ENCODE results near the gene SCEL.

Gene SCEL

DNA sequence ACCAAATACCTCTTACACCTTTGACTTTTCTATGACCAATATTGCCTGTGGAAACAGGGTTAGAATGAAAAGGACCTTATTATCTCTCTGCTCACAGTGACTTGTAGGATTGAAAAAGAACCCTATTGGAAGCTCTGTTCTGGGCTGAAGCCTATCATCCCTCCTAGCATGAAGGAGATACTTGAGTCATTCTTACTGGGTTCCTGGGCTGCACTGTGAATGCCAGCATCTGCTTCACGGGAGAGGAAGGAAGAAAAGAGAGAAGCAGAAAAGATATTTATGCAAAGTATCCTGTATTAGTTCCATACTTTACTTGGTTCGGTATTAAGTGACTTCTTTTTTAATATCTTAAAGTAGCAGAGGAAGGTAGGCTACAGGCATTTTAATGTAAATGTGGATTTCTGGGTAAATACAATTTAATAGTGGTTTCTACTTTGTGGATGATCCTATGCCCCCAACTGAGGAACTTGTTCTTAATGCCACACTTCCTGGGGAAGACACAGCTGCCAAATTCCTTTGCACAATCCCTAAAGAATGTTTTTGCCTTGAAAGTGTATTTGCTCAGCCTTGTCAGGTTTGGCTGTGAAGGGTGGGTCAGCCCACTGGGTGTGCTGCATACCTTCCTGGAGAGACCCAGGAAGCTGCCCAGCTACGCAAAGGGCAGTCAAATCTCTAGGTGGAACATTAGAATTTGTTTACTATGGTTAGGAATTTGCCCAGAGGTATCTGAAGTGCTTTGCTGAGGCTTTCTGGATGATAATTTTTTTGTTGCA lies 13.7 kb upstream of the SCEL start:
- DNase-seq (ENCODE audit: low read depth), result no peak

DNA sequence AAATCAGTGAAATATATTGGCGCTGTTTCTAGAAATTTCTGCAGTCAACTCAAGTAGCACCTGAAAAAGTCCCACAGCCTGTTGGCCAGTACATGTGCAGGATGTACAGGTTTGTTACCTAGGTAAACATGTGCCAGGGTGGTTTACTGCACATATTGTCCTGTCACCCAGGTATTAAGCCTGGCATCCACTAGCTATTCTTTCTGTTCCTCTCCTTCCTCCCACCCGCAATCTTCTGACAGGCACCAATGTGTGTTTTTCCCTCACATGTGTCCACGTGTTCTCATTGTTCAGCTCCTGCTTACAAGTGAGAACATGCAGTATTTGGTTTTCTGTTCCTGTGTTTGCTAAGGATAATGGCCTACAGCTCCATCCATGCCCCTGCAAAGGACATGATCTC lies 13.1 kb upstream of the SCEL start:
- DNase-seq (ENCODE audit: low read depth), result no peak

DNA sequence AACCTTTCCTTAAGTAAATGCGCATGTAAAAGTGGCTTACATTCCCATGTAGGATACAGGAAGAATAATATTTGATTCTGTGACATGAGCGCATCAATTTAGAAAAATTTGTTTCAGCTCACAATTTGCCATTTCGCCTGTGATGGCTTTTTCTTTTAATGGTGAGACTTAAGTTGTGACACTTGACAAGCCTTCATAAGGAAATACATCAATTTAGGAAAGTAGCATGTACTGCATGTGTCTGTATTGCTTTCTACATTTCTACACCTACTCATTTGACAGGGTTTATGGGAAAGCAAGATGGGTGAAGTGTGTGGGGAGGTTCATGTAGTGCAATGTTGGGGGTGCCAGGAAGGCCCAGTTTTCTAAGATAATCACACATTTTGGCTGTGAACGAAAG lies 12.1 kb upstream of the SCEL start:
- DNase-seq (ENCODE audit: low read depth), result no peak

DNA sequence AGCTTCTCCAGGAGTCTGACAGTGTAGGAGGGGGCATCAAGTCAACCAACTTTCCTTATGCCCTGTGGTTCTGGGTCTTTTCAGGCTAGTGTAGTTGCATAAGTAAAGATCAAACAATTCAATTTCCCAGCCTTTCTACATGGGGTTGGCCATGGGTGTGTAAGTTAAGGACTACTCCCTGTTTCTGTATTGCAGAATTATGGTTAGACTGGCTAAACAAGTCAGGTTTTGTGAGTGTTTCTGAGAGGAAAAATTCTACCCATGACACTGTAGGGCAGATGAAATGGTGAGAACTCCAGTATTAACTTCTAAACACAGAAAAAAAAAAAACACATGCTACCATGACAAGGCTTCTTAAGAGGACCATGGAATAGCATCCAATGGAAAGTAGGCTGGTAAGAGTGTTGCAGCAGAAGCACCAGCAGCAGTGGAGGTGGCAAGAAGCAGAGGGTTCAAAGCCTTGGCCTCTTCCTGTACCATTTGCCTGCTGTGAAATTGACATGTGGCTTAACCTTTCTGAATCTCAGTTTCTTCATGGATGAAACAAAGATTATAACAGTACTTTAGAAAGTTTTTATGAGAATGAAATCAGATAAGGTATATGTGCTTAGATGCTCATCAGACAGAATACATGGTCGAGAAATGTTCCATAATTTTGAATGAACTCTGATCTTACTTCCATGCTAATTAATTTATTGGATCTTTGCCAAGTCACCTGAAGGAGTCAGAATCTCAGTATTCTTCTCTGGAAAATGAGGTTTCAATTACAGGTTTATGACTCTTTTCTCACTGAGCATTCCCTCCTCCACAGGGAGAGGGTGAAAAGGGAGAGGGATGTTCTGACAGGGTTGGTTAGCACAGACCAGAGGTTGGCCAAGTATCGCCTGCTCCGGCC lies 11.4 kb upstream of the SCEL start:
- no peak for DNase-seq (ENCODE audit: low read depth)

DNA sequence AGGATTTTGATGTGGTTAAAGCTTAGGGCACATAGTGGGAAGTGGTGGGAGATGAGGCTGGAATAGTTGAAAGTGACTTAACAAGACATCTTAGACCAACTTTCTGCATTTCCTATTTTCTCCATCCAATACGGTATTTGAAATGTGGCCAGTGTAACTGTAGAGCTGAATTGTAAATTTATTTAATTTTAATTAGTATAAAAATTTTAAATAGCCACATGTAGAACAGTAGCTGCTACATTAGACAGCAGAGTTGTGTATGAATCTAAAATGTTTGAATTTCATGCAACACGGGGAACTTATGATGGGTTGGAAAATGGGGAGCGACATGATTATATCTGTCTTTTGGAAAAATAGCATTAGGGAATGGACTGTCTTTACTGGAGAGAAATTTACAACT lies 7.1 kb upstream of the SCEL start:
- DNase-seq (ENCODE audit: low read depth), result no peak

DNA sequence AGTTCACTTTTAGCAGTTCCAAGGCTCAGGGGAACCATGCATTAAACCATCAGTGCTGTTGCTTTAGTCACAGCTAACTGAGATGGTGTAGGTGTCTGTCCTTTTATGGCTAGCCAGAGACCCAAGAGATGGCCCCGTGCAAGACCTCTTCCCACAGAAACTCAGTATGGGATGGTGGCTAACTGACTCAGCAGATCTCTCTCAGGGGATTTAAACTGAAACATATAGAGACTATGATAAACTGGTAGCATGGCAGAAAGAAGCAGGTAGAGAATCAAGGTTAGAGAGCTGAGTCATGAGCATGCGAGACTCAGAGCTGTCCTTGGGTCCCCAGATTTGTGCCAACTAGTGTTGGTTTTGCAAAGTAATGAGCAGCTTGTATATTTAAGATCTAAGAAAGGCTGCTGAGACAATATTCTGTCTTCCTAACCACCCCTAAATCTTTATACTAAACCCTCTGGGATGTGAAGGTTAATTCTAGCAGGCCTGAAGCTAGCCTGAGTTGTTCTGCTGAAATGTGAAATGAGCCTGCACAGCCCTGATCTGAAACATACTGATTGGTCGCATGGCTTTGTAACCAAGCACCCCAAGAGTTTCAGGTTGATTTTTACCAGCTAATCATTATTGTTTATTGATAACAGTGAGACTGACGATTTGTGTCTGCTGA lies 6.5 kb upstream of the SCEL start:
- no peak for DNase-seq (ENCODE audit: low read depth)

DNA sequence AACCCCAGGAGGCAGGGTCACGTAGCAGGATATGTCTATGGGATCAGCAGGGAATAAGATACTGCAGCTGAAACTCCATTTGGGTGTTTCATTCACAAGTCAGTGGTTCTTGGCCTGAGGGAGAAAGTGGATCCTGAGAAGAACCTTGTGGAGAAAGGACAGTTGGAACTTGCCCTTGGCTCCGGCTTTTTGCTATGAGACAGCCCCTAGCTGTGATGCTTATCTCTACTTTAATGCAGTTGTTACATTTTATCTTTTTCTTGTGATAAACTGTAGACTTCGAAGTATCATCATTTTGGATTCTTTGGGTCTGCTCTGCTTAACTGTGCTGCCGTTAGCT lies 6.0 kb upstream of the SCEL start:
- no peak for DNase-seq (ENCODE audit: low read depth)

DNA sequence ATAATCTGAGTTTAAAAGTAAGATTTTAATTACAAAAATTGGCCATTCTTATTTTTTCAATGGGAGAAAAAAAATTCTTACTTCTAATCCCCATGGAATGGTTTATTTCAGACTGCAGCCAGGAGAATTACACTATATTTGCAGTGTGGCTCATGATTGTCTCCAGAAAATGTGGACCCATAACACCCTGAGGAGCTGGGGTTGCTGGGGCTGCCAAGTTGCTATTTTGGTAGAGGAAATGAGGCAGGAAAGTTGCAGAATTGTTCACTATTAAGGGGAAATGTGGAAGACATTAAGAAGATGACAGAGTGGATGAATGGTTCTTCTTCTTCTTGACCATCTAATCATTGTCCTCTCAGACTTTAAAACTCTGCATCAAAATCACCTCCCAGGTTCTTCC lies 4.6 kb upstream of the SCEL start:
- DNase-seq (ENCODE audit: low read depth), result no peak

DNA sequence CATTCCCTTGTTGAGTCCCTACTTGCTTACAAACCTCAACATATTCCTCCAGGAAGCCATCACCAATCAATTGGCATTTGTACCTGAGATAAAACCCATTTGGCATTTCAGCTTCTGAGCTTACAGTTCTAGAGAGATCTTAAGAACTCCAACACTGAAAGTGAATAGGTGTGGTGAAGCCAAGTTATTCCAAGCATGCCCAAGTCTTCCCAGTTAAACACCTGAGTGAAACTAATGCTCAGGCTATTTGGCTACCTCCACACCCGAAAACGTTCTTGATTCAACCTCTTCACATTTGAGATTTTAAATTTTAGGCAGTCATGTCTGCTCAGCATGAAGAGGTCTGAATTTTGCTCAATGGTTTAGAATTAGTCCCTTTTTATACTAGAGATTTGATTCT lies 2.5 kb upstream of the SCEL start:
- DNase-seq (ENCODE audit: low read depth), result no peak

DNA sequence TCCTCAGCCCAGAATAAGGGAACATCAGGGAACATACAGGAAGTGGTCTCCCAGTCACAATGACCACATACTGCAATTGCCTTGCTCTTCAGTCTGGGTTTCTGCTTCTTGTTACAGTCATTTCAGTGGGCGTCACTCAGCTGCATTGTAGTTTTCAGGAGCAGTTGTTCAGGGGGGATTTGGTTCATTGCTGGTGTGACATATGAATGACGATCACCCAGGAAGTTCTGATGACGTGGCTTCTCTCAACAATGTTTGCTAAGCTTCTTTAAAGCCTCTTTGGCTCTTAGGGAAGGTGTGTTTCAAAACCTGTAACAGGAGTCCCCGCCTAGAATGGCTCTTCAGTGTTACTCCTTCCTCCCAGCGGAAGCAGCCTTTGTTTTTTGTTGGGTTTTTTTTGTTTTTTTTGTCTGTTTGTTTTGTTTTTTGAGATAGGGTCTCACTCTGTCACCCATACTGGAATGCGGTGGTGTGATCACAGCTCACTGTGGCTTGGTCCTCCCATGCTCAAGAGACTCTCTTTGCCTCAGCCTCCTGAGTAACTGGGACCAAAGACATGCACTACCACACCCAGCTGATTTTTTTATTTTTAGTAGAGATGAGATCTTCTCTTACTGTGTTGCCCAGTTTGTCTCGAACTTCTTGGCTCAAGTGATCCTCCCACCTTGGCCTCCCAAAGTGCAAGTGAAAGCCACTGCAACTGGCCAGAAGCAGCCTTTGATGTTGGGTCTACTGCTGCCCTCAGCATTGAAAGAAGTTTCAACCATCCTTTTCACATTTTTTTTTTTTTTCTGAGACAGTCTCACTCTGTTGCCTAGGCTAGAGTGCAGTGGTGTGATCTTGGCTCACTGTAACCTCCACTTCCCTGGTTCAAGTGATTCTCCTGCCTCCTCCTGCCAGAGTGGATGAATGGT lies 1.4 kb upstream of the SCEL start:
- no peak for DNase-seq (ENCODE audit: low read depth)

DNA sequence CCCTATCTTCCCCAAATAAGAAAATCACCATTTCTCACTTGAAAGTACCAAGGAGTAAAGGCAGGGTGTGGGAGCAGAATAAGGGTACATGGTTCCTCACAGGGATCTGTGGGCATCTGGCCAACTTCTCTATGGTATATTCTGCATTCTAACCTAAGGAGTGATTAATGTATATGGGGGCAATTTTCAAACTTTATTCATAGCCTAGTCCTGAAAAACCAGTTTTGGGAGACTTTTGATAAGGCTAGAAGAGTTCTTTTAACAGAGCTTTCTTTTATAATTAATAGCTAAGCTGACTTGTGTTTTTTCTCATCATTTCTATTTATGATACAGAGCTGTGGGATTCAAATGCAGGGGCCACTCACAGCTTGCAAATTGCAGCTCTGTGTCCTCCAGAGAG lies 852 bp downstream of the SCEL start:
- no peak for DNase-seq (ENCODE audit: low read depth)

DNA sequence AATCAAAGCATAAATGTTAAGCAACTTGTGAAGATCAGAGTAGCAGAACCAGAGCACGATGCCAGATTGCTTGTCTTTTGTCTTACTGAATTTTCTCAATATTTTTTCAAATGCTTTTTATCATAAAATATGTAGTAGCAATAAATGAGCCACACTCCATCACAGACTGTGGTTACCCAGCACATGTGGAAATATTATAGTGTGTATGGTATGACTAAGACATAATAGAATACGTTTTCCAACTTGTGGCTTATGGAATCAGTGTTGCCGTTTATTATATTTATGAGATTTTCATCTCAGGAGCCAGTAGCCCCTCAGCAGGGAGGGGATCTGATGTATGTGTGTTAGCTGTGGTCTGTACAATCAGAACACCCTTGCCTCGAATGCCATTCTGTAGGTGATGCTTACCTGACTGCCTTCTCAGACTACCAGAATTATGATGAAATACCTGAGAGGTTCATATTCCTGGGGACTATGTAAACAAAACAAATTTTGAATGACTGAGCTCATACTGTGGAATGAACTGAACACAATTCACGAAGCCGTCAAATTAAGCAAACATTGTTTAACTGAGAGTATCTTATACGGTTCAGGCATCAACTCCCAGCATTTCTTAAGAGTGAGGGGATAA lies 1.9 kb downstream of the SCEL start:
- DNase-seq (ENCODE audit: low read depth), result no peak

DNA sequence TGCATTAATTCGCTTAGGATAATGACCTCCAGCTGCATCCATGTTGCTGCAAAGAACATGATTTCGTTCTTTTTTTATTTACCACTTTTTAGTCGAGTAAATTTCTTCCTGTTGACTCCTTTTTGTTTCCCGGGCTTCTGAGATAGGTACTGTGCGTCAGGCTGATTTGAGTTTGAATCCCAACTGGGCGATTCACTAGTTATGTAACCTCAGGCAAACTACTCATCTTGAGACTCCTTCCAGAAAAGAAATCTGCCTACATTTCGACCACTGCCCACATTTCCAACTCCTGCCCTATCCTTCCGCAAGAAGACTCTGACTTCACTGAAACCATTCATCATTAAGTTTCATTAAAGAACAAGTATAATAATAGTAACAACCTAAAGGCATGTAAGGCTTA lies 8.2 kb downstream of the SCEL start:
- no peak for DNase-seq (ENCODE audit: low read depth)

DNA sequence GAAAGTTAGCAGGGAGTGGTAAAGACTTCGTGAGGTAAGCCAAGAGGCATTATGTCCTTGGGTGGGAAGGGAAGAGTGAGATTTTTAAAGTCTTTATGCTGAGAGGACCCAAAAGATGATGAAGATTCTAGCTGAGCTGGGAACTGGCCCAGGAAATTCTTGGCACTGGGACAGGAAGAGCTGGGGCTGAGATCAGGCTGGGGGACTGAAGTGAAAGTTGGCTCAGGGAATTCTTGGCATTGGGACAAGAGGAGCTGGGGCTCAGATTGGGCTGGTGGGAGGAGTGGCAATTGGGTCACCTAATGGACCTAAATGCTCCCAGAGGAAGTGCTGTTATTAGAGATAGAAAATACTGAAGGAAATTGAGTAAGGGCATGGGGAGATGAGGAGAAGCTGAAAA lies 8.8 kb downstream of the SCEL start:
- no peak for DNase-seq (ENCODE audit: low read depth)

DNA sequence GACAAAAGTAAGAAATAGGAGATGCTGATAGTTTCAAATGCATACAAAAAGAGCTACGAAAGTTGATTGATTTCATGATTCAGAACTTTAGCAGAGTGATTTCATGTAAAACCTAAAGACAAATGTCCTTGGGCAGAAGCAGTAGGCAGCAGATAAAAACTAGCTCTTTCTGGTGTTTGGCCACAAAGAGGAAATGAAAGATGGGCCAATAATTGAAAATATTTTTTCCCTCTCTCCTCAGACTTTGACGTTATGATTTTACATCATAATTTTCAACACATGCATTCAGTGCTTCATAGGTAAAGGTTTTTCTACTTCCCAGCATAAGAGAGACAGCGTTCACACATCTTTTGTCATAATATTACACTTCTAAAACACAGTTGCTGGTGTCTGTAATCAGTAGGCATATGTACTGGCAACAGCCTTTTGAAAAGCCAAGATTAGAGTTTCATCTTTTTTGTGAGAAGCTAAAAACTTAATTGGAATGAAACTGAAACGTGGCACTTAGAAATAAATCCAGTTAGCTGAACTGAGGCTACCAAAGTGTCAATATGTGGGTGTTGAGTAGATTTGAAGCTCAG lies 9.3 kb downstream of the SCEL start:
- DNase-seq (ENCODE audit: low read depth), result no peak

DNA sequence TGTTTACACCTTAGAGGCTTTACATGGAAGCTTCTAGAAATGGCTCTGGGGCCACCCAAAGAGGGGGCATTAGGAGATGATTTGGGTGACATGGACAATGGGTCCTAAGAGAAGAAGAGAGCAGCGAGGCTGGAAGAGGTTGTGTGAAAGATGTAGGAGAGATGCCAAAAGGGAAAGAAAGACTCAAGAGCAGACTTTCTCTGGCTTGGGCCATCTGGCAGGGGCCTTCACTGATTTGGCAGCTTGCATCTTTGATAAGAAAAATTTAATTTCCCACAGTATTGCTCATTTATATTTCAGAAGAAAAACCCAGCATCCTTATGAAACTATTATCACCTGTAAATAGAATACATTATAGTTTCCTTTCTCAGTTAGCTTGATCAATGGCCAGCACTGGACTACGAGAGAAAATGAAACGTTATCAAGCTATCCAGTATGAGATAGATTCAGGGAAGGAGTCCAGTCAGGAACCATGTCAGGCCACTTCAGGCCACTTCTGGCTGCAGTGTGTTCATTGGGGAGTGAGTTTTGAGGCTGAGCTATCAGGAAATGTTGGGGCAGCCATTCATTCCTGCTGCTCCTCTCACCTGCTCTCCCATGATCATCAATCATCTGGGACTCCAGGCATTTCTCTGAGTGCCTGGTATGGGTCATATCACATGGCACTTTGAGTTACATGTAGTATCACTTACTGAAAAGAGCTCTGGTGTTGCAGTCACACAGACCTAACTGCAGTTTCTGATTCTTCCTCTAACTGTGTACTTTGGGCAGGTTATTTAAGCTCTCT lies 10.3 kb downstream of the SCEL start:
- no peak for DNase-seq (ENCODE audit: low read depth)

DNA sequence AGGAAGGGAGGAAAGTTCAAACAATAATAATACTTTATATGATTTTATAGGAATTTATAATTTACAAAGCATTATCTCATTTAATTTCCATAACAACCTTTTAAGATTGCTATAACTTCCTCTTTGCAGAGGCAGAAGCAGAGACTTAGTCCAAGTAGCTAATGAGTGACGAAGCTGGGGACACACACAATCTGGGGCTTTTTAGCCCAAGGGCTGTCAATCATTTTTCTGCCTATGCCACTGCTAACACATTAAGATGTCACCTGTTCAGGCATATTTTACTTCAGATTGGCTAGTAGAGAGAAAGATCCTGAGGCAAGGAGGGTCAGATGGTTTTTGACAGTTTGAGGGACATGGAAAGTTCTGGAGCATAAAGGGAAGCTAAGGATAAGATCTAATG lies 12.6 kb downstream of the SCEL start:
- DNase-seq (ENCODE audit: low read depth), result no peak

DNA sequence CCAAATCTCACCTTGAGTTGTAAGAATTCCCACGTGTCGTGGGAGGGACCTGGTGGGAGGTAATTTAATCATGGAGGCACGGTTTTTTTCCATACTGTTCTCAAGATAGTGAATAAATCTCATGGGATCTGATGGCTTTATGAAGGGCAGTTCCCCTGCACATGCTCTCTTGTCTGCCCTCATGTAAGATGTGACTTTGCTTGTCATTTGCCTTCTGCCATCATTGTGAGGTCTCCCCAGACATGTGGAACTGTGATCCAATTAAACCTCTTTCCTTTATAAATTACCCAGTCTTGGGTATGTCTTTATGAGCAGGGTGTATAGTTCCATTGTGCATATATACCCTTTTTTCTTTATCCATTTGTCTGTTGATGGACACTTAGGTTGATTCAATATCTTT lies 13.1 kb downstream of the SCEL start:
- DNase-seq (ENCODE audit: low read depth), result no peak

DNA sequence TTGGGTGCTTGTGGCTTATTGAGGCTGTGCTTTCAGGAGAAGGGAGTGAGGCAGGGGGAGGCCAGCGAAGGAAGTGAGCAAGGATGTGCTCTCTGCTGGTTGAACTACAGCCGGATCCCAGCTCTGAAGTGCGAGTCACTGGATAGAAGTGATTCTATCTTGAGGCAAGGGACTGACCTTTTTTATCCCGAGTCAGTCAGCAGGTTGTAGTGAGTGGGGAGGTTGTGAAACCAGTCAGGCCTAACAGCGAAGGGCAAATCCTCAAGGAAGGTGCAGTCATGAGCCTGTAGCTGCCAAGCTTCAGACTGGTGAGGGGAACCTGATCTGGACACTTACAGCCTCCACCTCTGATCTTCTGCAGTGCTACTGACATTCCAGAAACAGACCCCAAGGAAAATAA lies 18.6 kb downstream of the SCEL start:
- DNase-seq (ENCODE audit: low read depth), result no peak

DNA sequence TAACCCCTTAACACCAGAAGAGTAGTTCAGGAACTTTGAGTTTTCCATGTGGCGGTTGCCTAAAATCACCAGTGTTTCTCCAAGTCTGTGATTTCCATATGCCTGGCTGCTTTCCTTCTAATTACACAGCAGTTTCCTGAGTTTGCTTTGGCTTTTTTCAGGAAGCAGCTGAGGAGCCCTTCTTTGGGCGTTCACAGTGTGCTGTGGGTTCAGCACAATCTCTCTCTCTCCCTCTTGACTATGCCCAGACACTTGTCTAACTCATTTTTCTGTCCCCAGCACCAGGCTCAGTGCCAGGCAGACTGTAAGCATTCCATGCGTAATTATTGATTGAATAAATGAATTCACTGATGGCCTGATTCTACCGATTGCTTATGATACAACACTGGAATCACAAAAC lies 19.7 kb downstream of the SCEL start:
- DNase-seq (ENCODE audit: low read depth), result no peak
